ENCODE results near the gene NPAS1. TPM values are rescaled to one million over a fixed set of nuclear protein-coding genes. Genes with fewer than 3 reads are reported as not detected.

NPAS1 gene
- total RNA-seq, 2 experiments from 2014 or later: not detected

- Mint-ChIP-seq H3K4me3 (no peak overlapping the region), H3K9me3 (ENCODE audit: insufficient read depth) (no peaks in the 10 kb centered on the region), H3K27me3 (ENCODE audit: low read depth) (no peaks in the 10 kb centered on the region), H3K27ac (no peak overlapping the region), H3K4me1 (ENCODE audit: low read depth) (peaks cover 6% of the 10 kb centered on the region), H3K36me3 (ENCODE audit: low read depth) (no peaks in the 10 kb centered on the region)
- ATAC-seq (no peak), DNase-seq (no peak)
- POLR2A ChIA-PET: interaction anchor here (0.6 kb wide), 1 partner anchor 15 kb away, joined by 3 read pairs; no protein-coding TSS in a partner anchor
- CTCF ChIA-PET: interaction anchor here (1.0 to 1.2 kb wide), 3 partner anchors 20 to 188 kb away, joined by 3 to 5 read pairs (median 4); no protein-coding TSS in a partner anchor
Measured at GRCh38 chr19:47056411-47056810, 36.8 kb downstream of the NPAS1 start.

- ATAC-seq (no peak), DNase-seq (no peak)
- no peak overlapping the region for H3K27ac Mint-ChIP-seq
- no peaks in the 10 kb centered on the region for H3K27me3 Mint-ChIP-seq (ENCODE audit: low read depth)
- no peaks in the 10 kb centered on the region for H3K9me3 Mint-ChIP-seq (ENCODE audit: insufficient read depth)
- no peaks in the 10 kb centered on the region for H3K36me3 Mint-ChIP-seq (ENCODE audit: low read depth)
- H3K4me3 Mint-ChIP-seq: no peak overlapping the region
- ChIA-PET CTCF (interaction anchor here (1.2 to 1.6 kb wide), 3 partner anchors 21 to 68 kb away, joined by 3 to 5 read pairs (median 4); no protein-coding TSS in a partner anchor), POLR2A (no interaction called here)
- peaks cover 6% of the 10 kb centered on the region for H3K4me1 Mint-ChIP-seq (ENCODE audit: low read depth)
Measured at GRCh38 chr19:47057328-47057727, 37.7 kb downstream of the NPAS1 start.

- no peak for ATAC-seq
- ChIA-PET POLR2A (interaction anchor here (1.5 kb wide), 1 partner anchor 11 kb away, joined by 5 read pairs; no protein-coding TSS in a partner anchor), CTCF (interaction anchor here (1.6 kb wide), 1 partner anchor 186 kb away, joined by 6 read pairs; no protein-coding TSS in a partner anchor)
- DNase-seq: no peak
- Mint-ChIP-seq H3K27me3 (ENCODE audit: low read depth) (no peaks in the 10 kb centered on the region), H3K27ac (no peak overlapping the region), H3K4me3 (no peak overlapping the region), H3K9me3 (ENCODE audit: insufficient read depth) (no peaks in the 10 kb centered on the region), H3K36me3 (ENCODE audit: low read depth) (peaks cover 3% of the 10 kb centered on the region), H3K4me1 (ENCODE audit: low read depth) (peaks cover 6% of the 10 kb centered on the region)
Measured at GRCh38 chr19:47058621-47059022, 39.0 kb downstream of the NPAS1 start.

GRCh38 chr19:47063874-47064273, 44.2 kb downstream of the NPAS1 start:
- H3K4me1 Mint-ChIP-seq (ENCODE audit: low read depth): no peaks in the 10 kb centered on the region
- no peaks in the 10 kb centered on the region for H3K9me3 Mint-ChIP-seq (ENCODE audit: insufficient read depth)
- H3K4me3 Mint-ChIP-seq: no peak overlapping the region
- CTCF ChIA-PET: interaction anchor here (0.7 to 0.8 kb wide), 2 partner anchors 28 to 51 kb away, joined by 3 read pairs; no protein-coding TSS in a partner anchor
- DNase-seq (no peak), ATAC-seq (no peak)
- POLR2A ChIA-PET: no interaction called here
- no peak overlapping the region for H3K27ac Mint-ChIP-seq
- H3K27me3 Mint-ChIP-seq (ENCODE audit: low read depth): no peaks in the 10 kb centered on the region
- H3K36me3 Mint-ChIP-seq (ENCODE audit: low read depth): peaks cover 25% of the 10 kb centered on the region

GRCh38 chr19:47065242-47065641, 45.6 kb downstream of the NPAS1 start:
- ChIA-PET CTCF (no interaction called here), POLR2A (no interaction called here)
- Mint-ChIP-seq H3K27me3 (ENCODE audit: low read depth) (no peaks in the 10 kb centered on the region), H3K4me1 (ENCODE audit: low read depth) (no peaks in the 10 kb centered on the region), H3K36me3 (ENCODE audit: low read depth) (peaks cover 37% of the 10 kb centered on the region), H3K9me3 (ENCODE audit: insufficient read depth) (no peaks in the 10 kb centered on the region), H3K4me3 (no peak overlapping the region), H3K27ac (no peak overlapping the region)
- DNase-seq: no peak
- no peak for ATAC-seq

GRCh38 chr19:47066376-47067214, 47.0 kb downstream of the NPAS1 start:
- no peak overlapping the region for H3K4me3 Mint-ChIP-seq
- no peak for ATAC-seq
- no peaks in the 10 kb centered on the region for H3K9me3 Mint-ChIP-seq (ENCODE audit: insufficient read depth)

GRCh38 chr19:47067215-47067847, 47.7 kb downstream of the NPAS1 start:
- ChIA-PET CTCF (no interaction called here), POLR2A (no interaction called here)
- Mint-ChIP-seq H3K36me3 (ENCODE audit: low read depth) (peaks cover 52% of the 10 kb centered on the region), H3K4me3 (no peak overlapping the region), H3K27me3 (ENCODE audit: low read depth) (no peaks in the 10 kb centered on the region), H3K4me1 (ENCODE audit: low read depth) (no peaks in the 10 kb centered on the region), H3K27ac (no peak overlapping the region), H3K9me3 (ENCODE audit: insufficient read depth) (no peaks in the 10 kb centered on the region)
- ATAC-seq: no peak
- DNase-seq: no peak

More at GRCh38 chr19:47066376-47067214, 47.0 kb downstream of the NPAS1 start:
- Mint-ChIP-seq H3K4me1 (ENCODE audit: low read depth) (no peaks in the 10 kb centered on the region), H3K27me3 (ENCODE audit: low read depth) (no peaks in the 10 kb centered on the region), H3K36me3 (ENCODE audit: low read depth) (peaks cover 48% of the 10 kb centered on the region), H3K27ac (no peak overlapping the region)
- POLR2A ChIA-PET: no interaction called here
- CTCF ChIA-PET: no interaction called here
- DNase-seq: no peak

GRCh38 chr19:47068246-47068645, 48.6 kb downstream of the NPAS1 start:
- no peak for DNase-seq
- no peak overlapping the region for H3K27ac Mint-ChIP-seq
- CTCF ChIA-PET: no interaction called here
- H3K36me3 Mint-ChIP-seq (ENCODE audit: low read depth): peaks cover 56% of the 10 kb centered on the region
- no peak for ATAC-seq
- no peaks in the 10 kb centered on the region for H3K4me1 Mint-ChIP-seq (ENCODE audit: low read depth)
- H3K27me3 Mint-ChIP-seq (ENCODE audit: low read depth): no peaks in the 10 kb centered on the region
- H3K4me3 Mint-ChIP-seq: no peak overlapping the region
- no peaks in the 10 kb centered on the region for H3K9me3 Mint-ChIP-seq (ENCODE audit: insufficient read depth)
- POLR2A ChIA-PET: no interaction called here

- ChIA-PET POLR2A (no interaction called here), CTCF (no interaction called here)
- ATAC-seq (no peak), DNase-seq (no peak)
- Mint-ChIP-seq H3K27me3 (ENCODE audit: low read depth) (no peaks in the 10 kb centered on the region), H3K4me3 (no peak overlapping the region), H3K4me1 (ENCODE audit: low read depth) (no peaks in the 10 kb centered on the region), H3K27ac (no peak overlapping the region), H3K9me3 (ENCODE audit: insufficient read depth) (no peaks in the 10 kb centered on the region), H3K36me3 (ENCODE audit: low read depth) (peaks cover 58% of the 10 kb centered on the region)
Measured at GRCh38 chr19:47068876-47069406, 49.3 kb downstream of the NPAS1 start.

GRCh38 chr19:47069795-47070194, 50.2 kb downstream of the NPAS1 start:
- H3K4me3 Mint-ChIP-seq: no peak overlapping the region
- ChIA-PET CTCF (interaction anchor here (0.7 kb wide), 1 partner anchor 10 kb away, joined by 3 read pairs; no protein-coding TSS in a partner anchor), POLR2A (no interaction called here)
- H3K4me1 Mint-ChIP-seq (ENCODE audit: low read depth): peaks cover 3% of the 10 kb centered on the region
- DNase-seq (no peak), ATAC-seq (no peak)
- no peak overlapping the region for H3K27ac Mint-ChIP-seq
- no peaks in the 10 kb centered on the region for H3K9me3 Mint-ChIP-seq (ENCODE audit: insufficient read depth)
- peaks cover 59% of the 10 kb centered on the region for H3K36me3 Mint-ChIP-seq (ENCODE audit: low read depth)
- H3K27me3 Mint-ChIP-seq (ENCODE audit: low read depth): no peaks in the 10 kb centered on the region

- DNase-seq: no peak
- H3K27ac Mint-ChIP-seq: no peak overlapping the region
- no peak for ATAC-seq
- H3K27me3 Mint-ChIP-seq (ENCODE audit: low read depth): no peaks in the 10 kb centered on the region
- H3K4me3 Mint-ChIP-seq: no peak overlapping the region
- CTCF ChIA-PET: no interaction called here
- peaks cover 57% of the 10 kb centered on the region for H3K36me3 Mint-ChIP-seq (ENCODE audit: low read depth)
- POLR2A ChIA-PET: no interaction called here
- H3K4me1 Mint-ChIP-seq (ENCODE audit: low read depth): peaks cover 8% of the 10 kb centered on the region
- H3K9me3 Mint-ChIP-seq (ENCODE audit: insufficient read depth): no peaks in the 10 kb centered on the region
Measured at GRCh38 chr19:47070756-47071155, 51.1 kb downstream of the NPAS1 start.

GRCh38 chr19:47071731-47072130, 52.1 kb downstream of the NPAS1 start:
- Mint-ChIP-seq H3K27ac (no peak overlapping the region), H3K4me1 (ENCODE audit: low read depth) (peaks cover 8% of the 10 kb centered on the region), H3K36me3 (ENCODE audit: low read depth) (peaks cover 58% of the 10 kb centered on the region), H3K9me3 (ENCODE audit: insufficient read depth) (no peaks in the 10 kb centered on the region), H3K27me3 (ENCODE audit: low read depth) (no peaks in the 10 kb centered on the region), H3K4me3 (no peak overlapping the region)
- ATAC-seq (no peak), DNase-seq (no peak)
- ChIA-PET POLR2A (no interaction called here), CTCF (no interaction called here)
